IMR-90 (cell line): ENCODE data around the gene KRTAP5-1.

Experiments used
- CEBPB ChIP-seq: IDR thresholded peaks from 2 replicates; pipeline ENCODE4 v1.6.1; 2012; ENCODE audit warnings: low read depth, low read length, improper control_type of control experiment
- CTCF ChIP-seq: conservative IDR thresholded peaks from 2 replicates; pipeline ENCODE4 v1.5.1; 2012; ENCODE audit warnings: mild to moderate bottlenecking, low read depth, low read length, improper control_type of control experiment
- FOS ChIP-seq: fragments of 150-350 bp; IDR thresholded peaks from 2 replicates; pipeline ENCODE4 v1.6.1; 2016; ENCODE audit warnings: low read depth, low read length
- RCOR1 ChIP-seq: IDR thresholded peaks from 2 replicates; pipeline ENCODE4 v1.6.1; 2012; ENCODE audit warnings: mild to moderate bottlenecking, low read length, improper control_type of control experiment; ENCODE audit not compliant: insufficient replicate concordance

GRCh38 chr11:1536065-1536843, 48.8 kb downstream of the KRTAP5-1 start:
- TF ChIP-seq CTCF = no peak
- TF ChIP-seq FOS = no peak
- no peak for TF ChIP-seq CEBPB
- no peak for TF ChIP-seq RCOR1
